Fibroblast of skin of right biceps (primary cell): ENCODE data around the gene GUK1.
A peak's percentile ranks its signal among the peaks of the same experiment; 100 is the strongest.
"Not testable (repeated sequence)": the region's sequence is repeated elsewhere in the genome, so short reads cannot be mapped to it uniquely, and the experiment has no call there.

Experiments used
- DNase-seq: peaks from one replicate; pipeline ENCODE4 v3.0.0-alpha.2; 2013

GUK1 gene

DNA sequence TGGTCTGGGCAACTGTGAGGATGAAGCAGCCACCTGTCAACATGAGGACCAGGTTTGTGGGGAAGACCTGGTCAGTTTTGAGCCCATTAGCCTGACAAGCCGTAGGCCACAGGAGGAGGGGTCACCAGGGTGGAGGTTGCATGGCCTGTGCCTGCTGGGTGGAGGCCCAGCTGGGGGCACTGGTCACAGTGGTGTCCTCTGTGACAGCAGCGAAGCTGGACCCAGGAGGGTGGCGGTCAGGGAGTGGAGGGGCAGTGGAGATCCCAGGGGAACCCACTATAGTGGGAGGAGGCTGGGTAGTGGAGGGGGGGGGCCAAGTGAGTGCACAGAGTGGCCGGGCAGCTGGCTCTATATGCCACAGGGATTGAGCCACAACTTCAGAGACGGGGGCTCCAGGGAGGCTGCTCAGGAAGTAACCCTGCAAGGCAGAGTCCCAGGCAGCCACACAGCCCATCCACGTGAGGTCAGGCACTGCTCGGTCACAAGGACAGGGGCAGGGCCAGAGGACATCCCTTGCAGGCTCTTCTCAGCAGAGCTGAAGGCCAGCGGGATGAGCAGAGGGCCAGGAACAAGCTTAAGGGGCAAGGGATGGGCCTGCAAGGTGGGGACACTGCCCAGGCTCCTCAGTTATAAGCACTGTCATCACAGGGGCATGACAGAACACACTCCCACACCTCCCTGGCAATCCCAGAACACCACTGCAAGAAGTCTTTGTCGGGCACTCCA, 34.6 kb upstream of the GUK1 start:
- no peak for DNase-seq

DNA sequence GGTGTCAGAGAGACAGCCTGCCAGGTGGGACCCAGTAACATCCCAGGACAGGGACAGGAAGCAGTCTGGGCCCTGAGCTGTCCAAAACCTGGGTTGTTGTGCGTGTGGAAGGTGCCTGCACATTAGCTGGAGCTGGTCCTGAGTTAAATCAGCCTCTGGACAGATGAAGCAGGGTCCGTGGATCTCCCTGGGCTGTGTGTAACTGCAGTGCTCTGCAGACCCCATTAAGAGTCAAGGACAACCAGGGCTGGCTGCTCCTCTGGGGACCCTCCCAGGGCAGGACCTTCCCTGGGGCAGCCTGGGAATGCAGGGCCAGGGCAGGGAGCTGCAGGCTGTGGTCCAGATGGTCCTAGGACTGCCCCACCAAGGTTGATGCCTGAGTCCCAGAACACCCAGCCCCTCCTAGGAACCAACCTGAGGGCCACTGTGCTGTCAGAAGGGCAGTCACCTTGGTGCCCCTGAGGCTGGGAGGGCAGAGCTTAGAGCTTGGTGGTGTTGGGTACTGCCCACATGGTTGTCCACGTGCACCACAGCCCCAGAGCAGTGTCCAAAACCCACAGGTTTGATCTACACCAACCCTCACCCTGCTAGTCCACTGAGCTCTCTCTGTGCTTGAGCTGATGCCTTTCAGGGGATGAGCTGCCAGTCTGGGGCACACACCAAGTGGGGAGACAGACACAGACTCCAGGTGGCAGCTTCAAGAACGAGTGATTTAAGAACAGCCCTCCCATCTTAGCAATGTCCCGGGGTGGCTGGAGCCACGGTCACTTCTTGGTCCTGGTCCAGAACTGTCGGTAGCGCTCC, 33.9 kb upstream of the GUK1 start:
- no peak for DNase-seq

DNA sequence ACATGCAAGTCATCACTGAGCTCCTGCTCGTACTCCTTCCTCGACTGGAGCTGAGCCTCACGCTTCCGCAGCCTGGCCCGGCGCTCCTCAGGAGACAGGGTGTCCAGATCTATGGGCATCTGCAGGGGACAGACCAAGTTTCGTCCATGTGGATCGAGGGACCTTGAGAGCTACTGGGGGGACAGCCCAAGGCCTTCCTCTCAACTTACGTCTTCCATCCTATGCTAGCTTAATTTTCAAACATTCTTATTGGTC, 33.4 kb upstream of the GUK1 start:
- no peak for DNase-seq

DNA sequence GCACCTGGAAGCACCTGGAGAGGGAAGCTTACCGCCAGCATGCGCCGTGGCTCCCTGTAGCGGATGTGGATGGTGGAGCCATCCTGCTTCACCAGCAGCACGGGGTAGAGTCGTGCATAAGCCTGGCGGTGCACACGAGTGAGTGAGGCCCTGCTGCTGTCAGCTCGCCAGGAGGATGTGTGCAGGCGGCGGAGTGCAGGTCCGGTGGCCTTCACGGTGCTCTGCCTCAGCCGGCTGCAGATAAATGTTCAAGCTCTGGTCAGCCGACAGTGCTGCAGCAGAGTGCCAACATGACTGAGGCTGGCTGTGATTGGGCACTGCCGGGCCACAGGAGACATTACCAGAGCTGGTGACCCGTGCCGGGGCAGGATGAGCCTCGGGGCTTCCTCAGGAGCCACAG, 32.4 kb upstream of the GUK1 start:
- no peak for DNase-seq

DNA sequence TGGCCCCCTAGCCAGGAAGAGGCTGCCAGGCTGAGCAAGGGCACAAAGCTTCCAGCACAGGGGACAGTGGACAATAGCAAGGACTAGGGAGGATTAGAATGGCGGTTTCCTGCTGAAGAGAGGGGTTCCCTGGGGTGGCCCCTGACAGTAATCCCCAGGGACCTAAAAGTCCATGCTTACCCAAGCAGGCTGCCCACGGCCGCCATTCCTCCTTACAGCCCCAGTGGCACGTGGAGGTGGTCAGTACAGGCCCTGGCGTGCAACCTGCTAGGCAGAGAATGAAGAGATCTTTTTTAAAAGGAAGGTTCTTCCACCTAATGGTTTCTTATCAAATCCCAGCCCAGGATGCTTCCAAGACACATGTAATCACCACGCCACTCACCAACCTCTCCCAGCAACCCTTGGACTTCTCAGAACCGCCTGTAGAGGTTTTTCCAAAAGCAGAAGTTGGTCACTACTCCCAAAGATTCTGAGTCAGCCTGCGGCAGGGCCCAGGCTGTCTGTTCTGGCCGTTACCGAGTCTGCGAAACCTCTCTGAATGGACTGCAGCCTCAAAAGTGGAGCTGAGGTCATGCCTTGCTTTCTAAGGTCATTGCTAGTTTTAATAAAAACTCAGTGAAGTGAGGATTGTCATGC, 31.9 kb upstream of the GUK1 start:
- DNase-seq, result no peak

DNA sequence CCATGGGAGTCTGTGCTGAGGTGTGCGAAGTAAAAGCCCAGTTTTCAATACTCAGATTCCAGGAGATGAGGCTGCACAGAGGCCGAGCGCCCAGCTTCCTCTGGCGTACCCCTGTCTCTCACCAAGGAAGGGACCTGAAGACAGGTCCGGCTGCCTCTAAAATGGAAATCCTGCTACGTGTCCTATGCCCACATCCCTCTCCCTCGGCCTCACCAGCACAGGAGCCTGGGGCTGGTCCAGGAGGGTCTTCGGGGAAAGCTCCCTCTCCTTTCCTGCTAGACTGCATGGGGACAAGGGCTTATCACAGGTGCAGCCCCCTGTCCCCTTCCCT, 31.4 kb upstream of the GUK1 start:
- DNase-seq, result no peak

DNA sequence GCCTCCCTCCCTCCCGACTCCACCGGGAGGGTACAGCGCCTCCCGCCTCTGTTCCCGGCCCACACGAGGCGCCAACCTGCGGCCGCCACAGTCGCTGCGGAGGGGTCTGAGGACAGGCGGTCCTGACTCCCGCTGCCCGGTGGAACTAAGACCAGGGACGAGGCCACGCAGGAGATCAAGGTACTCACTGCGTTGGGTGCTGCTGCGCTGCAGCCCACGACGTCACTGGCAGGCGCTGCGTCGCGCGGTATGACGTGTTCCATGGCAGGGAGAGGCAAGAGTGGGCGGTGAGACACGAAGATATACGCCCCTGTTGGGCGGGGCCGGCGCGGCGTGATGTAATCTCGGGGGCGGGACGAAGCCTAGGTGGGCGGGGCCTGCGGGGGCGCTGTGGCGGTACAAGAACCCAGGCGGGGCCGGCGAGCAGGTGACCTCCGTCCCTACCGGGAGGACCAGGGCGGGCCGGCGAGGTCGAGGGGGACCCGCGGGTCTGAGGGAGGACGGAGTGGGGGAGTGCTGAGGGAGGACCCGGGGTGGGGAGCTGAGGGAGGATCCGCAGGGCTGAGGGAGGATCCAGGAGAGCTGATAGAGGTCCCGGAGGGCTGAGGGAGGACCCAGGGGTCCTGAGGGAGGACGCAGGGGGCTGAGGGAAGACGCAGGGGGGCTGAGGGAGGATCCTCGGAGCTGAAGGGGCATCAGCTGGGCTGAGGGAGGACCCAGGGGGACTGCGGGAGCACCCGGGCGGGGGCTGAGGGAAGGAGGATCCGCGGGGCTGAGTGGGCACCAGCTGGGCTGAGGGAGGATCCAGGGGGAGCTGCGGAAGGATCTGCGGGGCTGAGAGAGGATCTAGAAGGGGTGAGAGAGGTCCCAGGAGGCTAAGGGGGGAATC, 30.8 kb upstream of the GUK1 start, which contains the start of gene MRPL55:
MRPL55 (minus strand) TSS at position 227 of the 889 bp plus-strand sequence. CDS start 1,039 bp downstream, outside the sequence.
- peak; percentile 95 for DNase-seq

DNA sequence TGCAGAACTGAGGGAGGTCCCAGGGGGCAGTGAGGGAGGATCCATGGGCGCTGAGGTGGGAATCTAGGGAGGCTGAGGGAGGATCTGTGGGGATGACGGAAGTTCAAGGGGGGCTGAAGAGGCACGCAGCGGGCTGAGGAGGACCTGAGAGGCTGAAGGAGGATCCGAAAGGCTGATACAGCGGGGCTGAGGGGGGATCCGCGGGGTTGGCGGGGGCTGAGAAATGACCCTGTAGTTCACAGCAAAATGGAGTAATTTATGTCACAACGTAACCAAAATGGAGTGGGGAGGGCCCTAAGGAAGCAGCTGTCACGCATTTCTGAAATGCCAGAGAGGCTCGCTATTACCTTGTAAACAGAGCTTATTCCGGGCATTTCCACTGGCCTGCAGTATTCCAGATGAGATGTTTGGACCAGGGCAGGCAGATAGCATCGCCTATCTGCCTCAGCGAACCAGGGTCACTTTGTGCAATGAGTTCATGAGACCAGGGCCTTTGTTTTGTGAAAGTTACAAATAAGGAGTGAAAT, 30.1 kb upstream of the GUK1 start:
- no peak for DNase-seq

DNA sequence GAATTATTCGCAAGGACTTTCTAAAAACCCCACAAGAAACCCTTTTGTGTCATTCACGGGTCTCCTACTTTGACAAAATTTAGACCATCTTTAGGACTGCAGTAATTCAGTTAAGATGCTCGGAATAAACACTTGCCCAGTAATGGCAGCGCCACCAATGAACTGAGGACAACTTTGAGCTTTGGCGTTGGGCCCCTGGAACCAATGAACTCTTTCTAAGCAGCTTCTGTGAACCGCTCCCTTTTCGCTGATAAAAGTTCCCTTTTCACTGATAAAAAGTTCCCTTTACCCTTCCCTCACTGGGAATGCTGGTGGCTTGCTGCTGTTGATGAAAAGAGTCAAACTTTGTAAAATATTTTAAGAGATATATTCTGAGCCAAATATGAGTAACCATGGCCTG, 29.5 kb upstream of the GUK1 start:
- no peak for DNase-seq

DNA sequence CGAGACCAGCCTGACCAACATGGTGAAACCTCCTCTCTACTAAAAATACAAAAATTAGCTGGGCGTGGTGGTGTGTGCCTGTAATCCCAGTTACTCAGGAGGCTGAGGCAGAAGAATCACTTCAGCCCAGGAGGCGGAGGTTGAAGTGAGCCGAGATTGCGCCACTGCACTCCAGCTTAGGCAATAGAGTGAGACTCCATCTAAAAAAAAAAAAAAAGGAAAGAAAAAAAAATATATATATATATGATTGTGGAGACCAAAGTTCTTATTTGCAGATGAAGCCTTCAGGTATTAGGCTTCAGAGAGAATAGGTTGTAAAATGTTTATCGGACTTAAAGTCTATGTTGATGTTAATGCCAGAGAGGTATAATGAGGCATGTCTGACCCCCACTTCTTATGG, 28.8 kb upstream of the GUK1 start:
- not testable (repeated sequence) for DNase-seq

DNA sequence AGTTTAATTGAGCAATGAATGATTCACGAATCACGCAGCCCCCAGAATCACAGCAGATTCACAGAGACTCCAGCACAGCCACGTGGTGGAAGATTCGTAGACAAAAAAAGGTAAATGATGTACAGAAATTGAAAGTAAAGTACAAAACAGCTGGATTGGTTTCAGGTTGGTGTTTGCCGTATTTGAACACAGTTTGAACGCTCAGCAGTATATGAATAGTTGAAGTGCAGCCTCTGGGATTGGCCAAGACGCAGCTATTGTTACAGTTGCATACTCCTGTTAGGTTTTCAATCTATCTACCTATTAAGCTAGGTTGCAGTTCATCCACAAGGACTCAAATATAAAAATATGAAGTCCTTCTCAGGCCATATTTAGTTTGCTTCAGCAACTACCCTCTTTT, 27.9 kb upstream of the GUK1 start:
- no peak for DNase-seq

DNA sequence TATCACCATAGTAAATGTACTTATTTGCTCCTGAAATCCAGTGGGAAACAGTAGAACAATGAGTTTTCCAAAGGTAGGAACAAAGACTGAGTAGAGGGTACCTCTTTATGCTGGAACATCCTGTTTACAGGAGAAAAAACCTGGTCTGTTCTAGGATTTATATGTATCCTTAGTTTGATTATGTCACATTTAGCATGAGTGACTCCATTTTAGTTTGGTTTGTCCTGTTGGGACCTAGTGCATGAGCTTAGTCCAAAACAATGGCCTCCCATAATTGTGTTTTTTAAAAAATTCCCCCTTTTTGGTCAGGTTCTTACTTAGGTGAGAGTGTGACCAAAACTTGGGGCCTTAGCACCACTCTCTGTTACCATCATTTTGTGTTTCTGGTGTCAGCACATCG, 27.5 kb upstream of the GUK1 start:
- no peak for DNase-seq

DNA sequence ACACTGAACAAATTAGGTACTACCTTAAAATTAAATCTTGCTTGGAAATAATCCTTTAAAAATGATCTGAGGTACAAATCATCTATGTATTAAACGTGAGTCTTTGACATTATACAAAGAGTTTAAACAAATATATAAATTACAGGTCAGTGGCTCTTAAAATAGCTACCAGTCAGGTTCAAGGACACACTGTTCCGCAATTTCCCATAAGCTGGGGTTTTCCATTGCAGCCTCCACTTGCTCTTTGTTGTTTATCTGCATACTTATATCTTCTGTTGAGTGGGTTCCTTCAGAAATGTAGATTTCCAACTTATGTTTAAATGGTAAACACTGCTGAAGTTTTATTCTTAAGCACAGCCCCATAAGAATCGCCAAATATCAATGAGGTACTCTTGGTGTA, 25.3 kb upstream of the GUK1 start:
- no peak for DNase-seq

DNA sequence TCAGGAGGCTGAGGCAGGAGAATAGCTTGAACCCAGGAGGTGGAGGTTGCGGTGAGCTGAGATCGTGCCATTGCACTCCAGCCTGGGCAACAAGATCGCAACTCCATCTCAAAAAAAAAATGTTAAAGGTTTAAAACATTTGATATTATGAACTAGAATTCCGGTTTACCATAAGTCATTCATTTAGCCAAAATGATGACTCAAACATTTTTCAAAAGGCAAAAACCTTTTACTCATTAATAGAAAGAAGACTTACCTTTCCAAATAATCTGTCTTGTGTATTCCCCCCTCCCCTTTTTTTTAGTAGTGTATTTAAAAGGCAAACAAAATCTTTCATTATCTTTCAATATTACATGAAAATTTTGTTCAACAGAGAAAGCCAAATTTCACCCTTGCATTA, 22.7 kb upstream of the GUK1 start:
- no peak for DNase-seq

DNA sequence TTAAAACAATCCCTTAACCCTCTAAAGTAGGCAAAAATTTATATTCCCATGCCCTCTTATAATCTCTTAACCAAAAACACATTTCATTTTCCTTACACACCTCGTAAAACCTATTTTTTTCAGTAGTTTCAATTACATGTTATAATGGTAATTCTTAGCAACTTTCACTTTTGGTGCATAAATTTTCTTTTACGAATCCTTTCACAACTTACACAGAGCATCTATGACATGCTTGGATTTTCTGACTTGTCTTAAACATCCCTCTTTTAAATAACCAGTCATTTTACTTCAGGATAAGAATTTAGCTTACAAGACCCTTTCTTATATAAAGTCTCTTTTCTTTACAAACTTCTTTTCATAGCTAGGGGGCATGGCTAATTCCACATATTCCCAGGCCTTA, 22.0 kb upstream of the GUK1 start:
- DNase-seq, result no peak

DNA sequence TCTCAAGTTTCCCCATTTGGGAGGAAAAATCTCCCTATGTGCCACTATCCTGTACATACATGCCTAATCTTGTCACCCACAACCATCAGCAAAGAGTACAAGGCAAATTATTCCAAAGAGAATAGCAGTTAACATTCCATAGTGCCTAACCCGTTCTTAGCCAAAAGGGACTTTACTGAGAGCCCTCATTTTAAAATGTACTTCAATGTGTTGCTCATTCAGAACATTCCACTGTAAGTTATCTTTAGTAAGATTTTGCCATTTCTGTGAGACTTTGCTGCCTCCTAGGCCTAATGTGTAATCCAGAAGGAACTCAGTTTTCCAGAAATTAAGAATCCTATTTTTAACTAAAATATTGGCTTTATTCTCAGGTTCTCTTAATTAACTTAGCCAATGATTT, 19.7 kb upstream of the GUK1 start:
- no peak for DNase-seq

DNA sequence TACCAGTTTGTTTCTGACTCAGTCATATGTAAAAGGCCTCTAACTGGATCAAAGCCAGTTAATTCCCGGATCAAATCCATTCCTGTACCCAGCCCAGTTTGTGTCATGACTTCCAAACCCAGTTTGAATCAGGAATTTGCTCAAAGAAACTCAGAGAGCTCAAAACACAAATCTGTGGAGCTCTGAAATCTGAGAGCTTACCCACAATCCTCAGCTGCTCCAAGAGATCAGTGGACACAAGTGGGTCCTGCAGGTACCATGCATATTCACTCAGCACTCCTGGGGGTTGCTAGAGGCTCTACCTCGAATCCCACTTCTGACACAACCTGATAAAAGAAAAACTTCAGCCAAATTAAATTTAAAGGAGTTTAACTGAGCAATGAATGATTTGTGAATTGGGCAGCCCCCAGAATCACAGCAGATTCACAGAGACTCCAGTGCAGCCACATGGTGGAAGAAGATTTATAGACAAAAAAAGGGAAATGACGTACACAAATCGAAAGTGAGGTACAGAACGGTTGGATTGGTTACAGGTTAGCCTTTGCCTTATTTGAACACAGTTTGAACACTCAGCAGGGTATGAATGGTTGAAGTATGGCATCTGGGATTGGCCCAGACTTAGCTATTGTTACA, 19.1 kb upstream of the GUK1 start:
- no peak for DNase-seq

DNA sequence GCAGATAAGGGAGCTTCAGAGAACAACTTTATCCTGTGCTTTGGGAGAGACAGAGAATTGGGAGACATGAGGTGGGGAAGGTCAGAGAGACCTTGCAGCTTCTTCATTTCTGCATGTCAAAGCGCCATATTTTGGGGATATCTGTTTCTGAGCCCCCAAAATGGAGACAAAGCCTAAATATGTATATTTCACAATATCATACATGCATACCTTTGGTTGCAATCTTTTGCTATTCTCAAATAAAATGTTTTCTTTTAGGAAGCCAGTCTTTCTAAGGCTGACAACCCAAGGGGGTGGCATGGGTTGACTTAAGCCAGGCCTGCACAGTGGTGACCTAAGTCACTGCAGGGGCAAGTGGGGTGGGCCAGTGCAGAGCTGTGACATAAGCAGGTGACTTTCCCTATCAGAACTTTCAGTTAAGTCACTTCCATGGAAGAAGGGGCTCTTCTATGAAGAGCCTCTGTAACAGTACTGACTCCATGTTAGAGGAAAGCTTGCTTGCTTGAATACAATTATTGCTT, 17.1 kb upstream of the GUK1 start:
- no peak for DNase-seq

DNA sequence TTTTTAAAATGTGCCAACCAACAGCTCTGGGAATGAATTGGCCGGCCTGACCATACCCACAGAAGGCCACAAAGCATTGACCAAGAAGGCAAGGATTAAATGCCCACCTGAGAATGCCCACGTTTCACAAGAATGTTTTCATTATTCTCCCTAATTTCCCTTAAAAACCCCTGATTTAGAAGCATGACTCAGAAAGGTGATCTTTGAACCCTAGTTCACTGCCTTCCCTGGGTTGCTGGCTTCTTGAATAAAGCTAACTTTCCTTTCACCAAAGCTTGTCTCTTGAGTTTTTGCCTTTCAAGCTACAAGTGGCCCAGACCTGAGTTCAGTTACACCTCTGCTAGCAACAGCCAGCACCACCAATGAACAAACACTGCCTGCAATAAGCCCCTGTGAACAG, 16.6 kb upstream of the GUK1 start:
- no peak for DNase-seq

DNA sequence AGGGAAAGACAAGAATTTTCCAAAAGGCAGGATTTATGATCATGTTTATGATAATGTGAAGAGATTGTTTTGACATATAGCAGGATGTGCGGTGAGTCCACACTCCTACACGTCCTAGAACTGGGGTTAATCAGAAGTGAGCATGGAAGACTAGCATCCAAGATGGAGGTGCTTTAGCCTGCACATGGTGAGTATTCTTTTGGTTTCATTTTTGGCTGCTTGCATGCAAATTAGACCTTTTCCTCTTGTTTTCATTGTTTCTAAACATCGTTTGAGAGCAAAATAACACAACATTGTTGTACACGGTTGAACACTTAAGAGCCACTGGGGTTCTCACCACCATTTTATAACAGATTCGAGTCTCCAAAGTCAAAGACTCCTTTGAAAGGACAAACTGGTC, 14.9 kb upstream of the GUK1 start:
- no peak for DNase-seq

DNA sequence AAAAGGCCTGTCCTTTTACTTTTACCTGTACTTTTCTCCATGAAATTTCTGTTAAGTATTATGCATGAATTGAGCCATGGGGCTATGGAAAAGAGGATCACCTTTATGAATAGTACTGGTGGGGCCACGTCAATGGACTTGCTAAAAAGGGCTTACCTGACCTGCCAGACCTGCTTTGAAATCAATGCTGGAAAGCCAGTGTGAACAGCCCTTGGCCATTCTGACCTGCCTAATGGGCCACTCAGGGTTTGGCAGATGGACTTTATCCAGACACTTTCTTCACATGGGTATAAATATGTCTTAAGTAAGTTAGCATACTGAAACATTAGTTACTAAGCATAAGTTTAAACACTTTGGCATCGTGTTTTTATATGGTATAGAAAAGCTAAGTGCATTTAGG, 8.3 kb upstream of the GUK1 start:
- no peak for DNase-seq

DNA sequence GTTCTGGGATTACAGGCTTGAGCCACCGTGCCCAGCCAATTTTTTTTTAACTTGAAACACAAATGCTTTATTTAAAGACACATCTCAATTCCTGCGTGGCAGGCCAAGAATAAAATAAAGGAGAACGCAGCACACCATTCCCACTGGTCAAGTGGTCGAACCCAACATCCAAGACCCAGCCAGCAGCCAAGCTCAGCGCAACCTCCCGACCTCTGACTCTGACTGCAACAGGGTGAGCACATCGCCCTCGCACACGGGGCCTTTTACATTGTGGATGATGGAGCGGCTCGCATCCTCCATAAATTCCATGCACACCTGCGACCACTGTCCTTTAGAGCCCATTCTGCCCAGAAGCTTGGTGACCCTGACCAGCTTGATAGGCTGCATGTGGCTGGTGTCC, 5.5 kb upstream of the GUK1 start:
- DNase-seq, result no peak

DNA sequence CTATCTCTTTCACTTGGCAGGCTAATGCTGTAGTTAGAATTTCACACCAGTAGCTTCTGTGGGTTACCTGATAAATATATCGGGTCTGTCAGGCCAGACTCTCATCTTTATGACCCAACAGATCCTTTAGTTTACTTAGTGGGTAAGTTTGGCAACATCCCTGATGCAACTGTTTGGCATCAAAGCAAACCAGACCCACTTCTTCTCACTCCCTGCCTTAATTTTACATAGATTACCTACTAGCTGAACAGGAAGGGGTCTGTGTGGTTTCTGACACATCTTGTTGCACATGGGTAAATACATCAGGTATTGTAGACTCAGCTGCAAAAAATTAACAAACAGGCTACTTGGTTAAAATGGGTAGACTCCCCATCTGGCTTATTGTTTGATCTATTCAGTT, 3.2 kb upstream of the GUK1 start:
- DNase-seq, result no peak
